ENCODE results near the gene ZNF664.

The ZNF664 gene

GRCh38 chr12:123972457-123973401, at the start of gene ZNF664, which contains the start of gene CCDC92:
ZNF664 (plus strand) TSS chr12:123973215; CDS start chr12:124012145, 38,930 bp downstream.
CCDC92 (minus strand) TSS chr12:123972831; CDS start chr12:123944305, 28,526 bp downstream.
- DNase-seq (ENCODE audit: low read depth in 3 of 3) = peak; percentile 84 to 89 (median 86)

DNA sequence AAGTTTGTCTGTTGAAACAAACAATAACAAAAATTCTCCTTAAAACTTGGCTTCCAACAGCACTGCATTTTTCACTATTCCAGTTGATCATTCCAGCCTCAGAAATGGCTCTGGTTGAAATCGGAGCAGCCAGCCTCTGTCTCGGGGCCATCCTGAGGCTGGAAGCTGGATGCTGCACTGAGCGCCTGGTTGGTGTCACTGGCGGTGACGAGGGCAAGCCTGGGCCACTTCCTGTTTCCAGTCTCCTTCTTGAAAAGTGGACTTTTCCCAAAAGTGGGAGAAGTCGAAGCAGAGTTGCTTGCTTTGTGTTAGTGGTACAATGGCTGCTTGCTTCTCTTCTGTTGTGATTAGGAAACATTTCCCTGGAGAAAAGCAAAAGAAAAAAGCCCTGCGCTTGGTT, 49.1 kb upstream of the ZNF664 start:
- DNase-seq (ENCODE audit: low read depth in 3 of 3) = no peak

DNA sequence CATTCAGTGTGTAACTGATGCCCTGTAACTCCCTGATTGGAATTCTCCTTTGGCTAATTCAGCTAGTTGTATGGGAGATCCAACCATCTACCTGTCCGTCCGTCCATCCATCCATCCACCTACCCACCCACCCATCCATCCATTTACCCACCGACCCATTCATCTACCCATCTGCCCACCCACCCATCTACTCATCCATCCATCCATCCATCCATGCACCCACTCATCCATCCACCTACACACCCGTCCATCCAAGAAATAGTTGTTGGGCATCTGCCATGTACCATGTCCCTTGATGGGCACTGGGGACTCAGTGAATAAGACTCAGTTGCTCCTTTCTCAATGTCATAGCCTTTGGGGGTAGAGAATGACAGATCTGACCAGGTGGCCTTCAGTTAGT, 48.5 kb upstream of the ZNF664 start:
- no peak for DNase-seq (ENCODE audit: low read depth in 3 of 3)

GRCh38 chr12:123928274-123928865, 44.6 kb upstream of the ZNF664 start:
- DNase-seq (ENCODE audit: low read depth in 3 of 3) = no peak

DNA sequence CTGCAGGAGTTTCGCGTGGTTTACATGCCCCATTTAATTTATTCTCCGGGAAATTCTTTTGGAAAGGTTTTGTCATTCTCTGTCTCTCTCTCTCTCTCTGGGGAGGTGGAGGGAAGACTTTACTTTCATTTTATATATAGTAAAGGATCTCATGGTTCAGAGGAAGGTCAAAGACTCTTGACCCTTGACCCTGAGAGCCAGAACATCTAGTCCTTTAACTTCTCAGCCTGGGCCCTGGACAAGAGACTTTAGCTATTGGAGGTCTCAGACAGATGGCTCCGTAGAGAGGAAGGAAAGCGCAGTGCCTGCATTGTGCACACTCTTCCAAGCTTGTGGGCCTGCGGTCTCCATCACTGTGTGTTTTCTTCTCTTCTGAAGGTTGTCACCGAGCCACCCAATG, 44.1 kb upstream of the ZNF664 start:
- no peak for DNase-seq (ENCODE audit: low read depth in 3 of 3)

DNA sequence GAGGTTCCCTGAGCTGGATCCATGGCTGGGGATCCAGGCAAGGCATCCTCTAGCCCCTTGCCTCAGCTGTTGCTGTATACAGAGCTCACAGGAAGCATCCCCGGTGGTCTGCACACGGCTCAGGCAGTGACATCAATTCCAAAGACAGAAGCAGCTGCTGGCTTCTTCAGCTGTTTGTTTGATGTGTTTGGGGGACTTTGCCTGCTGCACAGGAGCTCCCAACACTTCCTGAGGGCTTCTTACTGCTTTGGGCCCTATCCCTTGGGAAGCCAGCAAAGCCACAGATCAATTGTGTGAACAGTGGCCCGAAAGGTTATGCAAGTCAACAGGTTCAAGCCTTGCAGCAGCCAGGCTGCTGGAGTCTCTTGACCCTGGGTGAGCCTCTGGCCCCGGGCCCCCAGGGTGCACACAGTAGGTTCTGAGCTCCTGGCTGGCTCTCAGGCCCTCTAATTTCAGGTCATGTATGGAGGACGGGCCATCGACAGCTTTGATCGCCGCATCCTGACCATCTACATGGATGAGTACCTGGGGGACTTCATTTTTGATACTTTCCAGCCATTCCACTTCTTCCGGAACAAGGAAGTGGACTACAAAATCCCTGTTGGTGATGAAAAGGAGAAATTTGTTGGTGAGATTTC, 43.0 kb upstream of the ZNF664 start:
- no peak for DNase-seq (ENCODE audit: low read depth in 3 of 3)

DNA sequence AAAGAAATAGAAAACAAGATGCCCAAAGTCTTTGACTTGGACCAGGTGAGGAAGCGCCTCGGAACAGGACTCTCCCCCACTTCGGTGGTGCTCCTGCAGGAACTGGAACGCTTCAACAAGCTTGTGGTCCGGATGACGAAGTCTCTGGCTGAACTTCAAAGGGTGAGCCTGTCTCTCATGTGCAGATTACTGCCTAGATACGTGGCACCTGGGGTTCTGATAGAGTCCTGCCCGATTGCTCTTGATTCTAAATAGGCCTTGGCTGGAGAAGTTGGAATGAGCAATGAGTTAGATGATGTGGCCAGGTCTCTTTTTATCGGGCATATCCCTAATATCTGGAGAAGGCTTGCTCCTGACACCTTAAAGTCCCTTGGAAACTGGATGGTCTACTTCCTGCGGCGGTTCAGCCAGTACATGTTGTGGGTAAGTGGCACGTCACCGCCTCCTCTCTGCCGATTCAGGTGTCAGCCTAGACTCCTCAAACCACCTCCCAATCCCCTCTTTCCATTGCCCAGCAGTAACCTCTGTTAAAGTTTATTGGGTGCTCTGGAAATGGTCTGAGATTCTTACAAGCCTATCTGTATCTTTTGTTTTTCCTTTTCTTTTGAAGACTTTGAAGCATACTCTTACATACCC, 41.2 kb upstream of the ZNF664 start:
- DNase-seq (ENCODE audit: low read depth in 3 of 3) = no peak

GRCh38 chr12:123933214-123933613, 39.8 kb upstream of the ZNF664 start:
- no peak for DNase-seq (ENCODE audit: low read depth in 3 of 3)

DNA sequence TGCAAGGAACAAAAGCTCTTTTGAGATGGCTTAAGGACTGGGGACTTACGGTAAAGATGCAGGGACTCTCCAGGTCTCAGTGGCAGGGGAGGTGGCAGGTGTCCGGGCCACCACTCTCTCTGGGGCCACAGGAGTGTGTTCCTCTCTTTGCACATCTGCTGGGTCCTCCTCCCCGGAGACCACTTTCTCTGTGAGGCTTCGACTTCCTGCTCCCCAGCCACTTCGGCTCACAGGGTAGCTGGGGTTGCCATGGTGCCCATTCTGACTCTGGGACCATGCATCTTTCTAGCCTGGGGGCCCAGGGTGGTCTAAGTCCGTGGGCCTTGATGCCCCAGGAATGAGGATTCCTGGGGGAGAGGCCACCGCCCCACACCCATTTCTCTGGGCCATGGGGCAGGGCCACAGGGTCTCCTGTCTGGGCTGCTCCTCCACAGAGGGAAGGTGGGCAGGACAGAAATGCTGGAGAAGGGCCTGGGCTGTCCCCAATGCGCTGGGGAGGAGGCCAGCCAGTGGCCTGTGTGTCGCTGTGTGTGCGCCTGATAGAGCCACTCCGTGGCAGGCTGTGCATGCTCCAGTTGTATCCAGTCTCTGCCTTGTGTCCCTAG, 38.9 kb upstream of the ZNF664 start:
- no peak for DNase-seq (ENCODE audit: low read depth in 3 of 3)

DNA sequence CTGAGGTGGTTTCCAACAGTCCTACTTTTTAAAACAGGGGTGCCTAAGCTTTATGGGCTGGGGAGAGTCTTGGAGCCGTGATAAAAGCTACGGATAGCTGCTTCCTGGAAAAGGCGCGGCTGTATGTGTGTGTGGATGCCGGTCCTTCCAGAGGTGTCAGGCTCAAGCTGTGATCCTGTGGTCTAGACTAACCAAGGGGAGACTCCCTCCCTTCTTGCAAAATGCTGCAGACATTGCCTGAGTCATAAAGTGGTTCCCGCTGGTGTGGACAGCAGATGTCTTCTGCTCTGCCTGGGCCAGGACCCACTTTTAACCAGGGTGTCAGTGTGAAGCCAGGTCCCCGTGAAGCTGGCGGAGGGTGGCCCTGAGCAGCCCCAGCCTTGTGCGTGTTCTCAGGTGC, 38.2 kb upstream of the ZNF664 start:
- DNase-seq (ENCODE audit: low read depth in 3 of 3) = no peak

- no peak for DNase-seq (ENCODE audit: low read depth in 3 of 3)
Measured at GRCh38 chr12:123935956-123936355, 37.1 kb upstream of the ZNF664 start.

GRCh38 chr12:123936471-123936870, 36.5 kb upstream of the ZNF664 start:
- no peak for DNase-seq (ENCODE audit: low read depth in 3 of 3)

DNA sequence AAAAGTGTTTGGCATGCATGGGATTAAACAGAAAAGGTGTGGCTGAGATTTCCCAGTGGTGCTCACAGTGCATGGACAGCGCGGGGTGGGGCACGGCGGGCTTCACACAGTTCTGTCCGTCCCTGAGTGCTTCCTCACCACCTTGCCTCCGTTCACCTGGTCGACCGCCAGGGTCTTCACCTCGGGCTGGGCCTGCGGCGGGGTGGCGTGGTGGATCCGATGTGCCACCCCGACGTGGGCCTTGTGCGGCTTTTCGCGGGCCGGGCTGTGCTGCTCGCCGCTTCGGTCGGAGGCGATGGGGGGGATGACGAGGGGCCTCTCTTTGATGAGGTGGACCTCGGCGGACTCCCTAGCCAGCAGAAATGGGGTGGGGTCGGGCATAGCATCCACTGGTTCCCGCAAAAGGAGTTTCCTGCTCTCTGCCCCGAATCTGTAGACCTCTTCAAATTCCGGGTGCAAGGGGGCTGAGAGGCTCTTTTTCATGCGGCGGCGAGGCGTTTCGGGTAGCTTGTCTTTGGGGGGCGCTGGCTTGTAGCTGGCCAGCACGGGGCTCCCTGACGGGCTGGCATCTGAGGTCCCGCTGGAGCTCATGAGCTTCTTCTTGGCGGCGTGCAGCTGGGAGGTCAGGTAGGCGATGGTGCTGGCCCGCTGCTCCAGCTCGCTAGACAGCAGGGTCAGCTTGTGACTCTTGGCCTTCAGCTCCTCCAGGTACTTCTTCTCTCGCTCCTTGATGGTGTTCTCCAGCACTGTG, 35.9 kb upstream of the ZNF664 start:
- no peak for DNase-seq (ENCODE audit: low read depth in 3 of 3)

GRCh38 chr12:123937707-123938591, 35.1 kb upstream of the ZNF664 start:
- DNase-seq (ENCODE audit: low read depth in 3 of 3) = peak; percentile 14 to 27 (median 19)

- DNase-seq (ENCODE audit: low read depth in 3 of 3) = no peak
Measured at GRCh38 chr12:123938679-123939480, 34.1 kb upstream of the ZNF664 start.

- DNase-seq (ENCODE audit: low read depth in 3 of 3) = no peak
Measured at GRCh38 chr12:123939716-123940626, 33.0 kb upstream of the ZNF664 start.

GRCh38 chr12:123940627-123940966, 32.4 kb upstream of the ZNF664 start:
- DNase-seq (ENCODE audit: low read depth in 3 of 3) = no peak

DNA sequence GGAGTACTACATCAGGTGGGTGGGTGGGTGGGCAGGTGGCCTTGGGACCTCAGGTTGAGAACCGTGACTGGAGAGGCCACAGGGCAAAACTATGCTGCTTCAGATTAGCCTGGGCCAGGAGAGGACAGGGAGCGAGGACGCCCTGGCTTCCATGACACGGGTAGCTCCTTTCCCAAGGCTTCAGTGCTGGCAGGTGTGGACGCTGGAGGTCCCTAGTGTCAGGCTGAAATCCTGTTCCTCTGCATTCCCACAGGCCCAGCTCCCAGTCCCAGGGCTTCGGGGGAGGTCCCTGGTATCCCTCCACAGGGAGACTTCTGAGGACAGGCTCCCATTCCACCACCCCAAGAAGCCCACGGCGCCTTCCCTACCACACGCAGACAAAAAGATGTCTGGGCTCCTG, 32.0 kb upstream of the ZNF664 start:
- DNase-seq (ENCODE audit: low read depth in 3 of 3) = no peak
